Gastroesophageal sphincter (tissue), 4 donors: ENCODE measurements around the gene SLC1A2. TPM values are rescaled to one million over a fixed set of nuclear protein-coding genes. Genes with fewer than 3 reads are reported as not detected.

Experiments
- ATAC-seq: fragments of 150-250 bp; one replicate; pipeline ENCODE4 v1.9.1; 2016; ENCODE audit warnings: mild to moderate bottlenecking, moderate library complexity
- H3K27ac ChIP-seq, 4 donors: fragments of 200-600 bp; sonication (generic) in 3 of 4; 1 replicate in 3 of 4; 2 replicates in 1 of 4; pipeline ENCODE4 v1.5.1; 2016 to 2019
- H3K27me3 ChIP-seq: fragments of 200-600 bp; sonication (generic); one replicate; pipeline ENCODE4 v1.5.1; 2019
- H3K36me3 ChIP-seq, 2 donors: fragments of 200-600 bp; sonication (generic); one replicate each; pipeline ENCODE4 v1.5.1; 2019; ENCODE audit warnings: control low read depth in 1 of 2
- H3K4me1 ChIP-seq, 3 donors: fragments of 200-600 bp; sonication (generic); 1 replicate in 2 of 3; 2 replicates in 1 of 3; pipeline ENCODE4 v1.5.1; 2016 to 2019; ENCODE audit warnings: control low read depth in 2 of 3
- H3K4me3 ChIP-seq, 2 donors: fragments of 200-600 bp; sonication (generic); one replicate each; pipeline ENCODE4 v1.5.1; 2019; ENCODE audit warnings: mild to moderate bottlenecking in 1 of 2, moderate library complexity in 1 of 2
- H3K9me3 ChIP-seq, 3 donors: fragments of 200-600 bp; sonication (generic); one replicate each; pipeline ENCODE4 v1.5.1; 2017 to 2019; ENCODE audit warnings: control low read depth in 2 of 3
- EP300 ChIP-seq: sonication (generic); formaldehyde crosslinking; IDR thresholded peaks from one replicate; pipeline ENCODE4 v1.6.1; 2017; ENCODE audit warnings: antibody characterized with exemption, mild to moderate bottlenecking
- POLR2A ChIP-seq, 2 donors: fragments of 450-650 bp; IDR thresholded peaks; one replicate each; pipeline ENCODE4 v1.6.1; 2017; ENCODE audit warnings: antibody characterized with exemption in 2 of 2, mild to moderate bottlenecking in 2 of 2, moderate library complexity in 1 of 2
- POLR2AphosphoS5 ChIP-seq: sonication (generic); formaldehyde crosslinking; IDR thresholded peaks from one replicate; pipeline ENCODE4 v1.6.1; 2017; ENCODE audit warnings: antibody characterized with exemption
- WGBS, 2 donors: methylation state at CpG; one replicate each; pipeline ENCODE4 v1.1.5; 2018; ENCODE audit warnings: low coverage in 1 of 2; 5-methylcytosine and 5-hydroxymethylcytosine counted together
- total RNA-seq, 4 donors: library from RNA; depleted of rRNA; stranded (reverse); fragments of >200 nt; gene quantifications; one replicate each; pipeline ENCODE4 v1.1.0, GENCODE V29; 2016
- TF ChIP-seq, protein P1 (sequence below), 4 experiments: fragments of 200-600 bp in 2 of 4; fragments of 450-650 bp in 2 of 4; sonication (generic) in 1 of 4; IDR thresholded peaks; one replicate each; pipeline ENCODE4 v1.5.1; 2017 to 2019; ENCODE audit warnings: antibody characterized with exemption in 4 of 4, mild to moderate bottlenecking in 2 of 4, moderate library complexity in 2 of 4

Gene SLC1A2
- total RNA-seq, 4 donors from 2014 or later = 0.12 to 1.5 (median 0.40) TPM; not detected in 1

DNA sequence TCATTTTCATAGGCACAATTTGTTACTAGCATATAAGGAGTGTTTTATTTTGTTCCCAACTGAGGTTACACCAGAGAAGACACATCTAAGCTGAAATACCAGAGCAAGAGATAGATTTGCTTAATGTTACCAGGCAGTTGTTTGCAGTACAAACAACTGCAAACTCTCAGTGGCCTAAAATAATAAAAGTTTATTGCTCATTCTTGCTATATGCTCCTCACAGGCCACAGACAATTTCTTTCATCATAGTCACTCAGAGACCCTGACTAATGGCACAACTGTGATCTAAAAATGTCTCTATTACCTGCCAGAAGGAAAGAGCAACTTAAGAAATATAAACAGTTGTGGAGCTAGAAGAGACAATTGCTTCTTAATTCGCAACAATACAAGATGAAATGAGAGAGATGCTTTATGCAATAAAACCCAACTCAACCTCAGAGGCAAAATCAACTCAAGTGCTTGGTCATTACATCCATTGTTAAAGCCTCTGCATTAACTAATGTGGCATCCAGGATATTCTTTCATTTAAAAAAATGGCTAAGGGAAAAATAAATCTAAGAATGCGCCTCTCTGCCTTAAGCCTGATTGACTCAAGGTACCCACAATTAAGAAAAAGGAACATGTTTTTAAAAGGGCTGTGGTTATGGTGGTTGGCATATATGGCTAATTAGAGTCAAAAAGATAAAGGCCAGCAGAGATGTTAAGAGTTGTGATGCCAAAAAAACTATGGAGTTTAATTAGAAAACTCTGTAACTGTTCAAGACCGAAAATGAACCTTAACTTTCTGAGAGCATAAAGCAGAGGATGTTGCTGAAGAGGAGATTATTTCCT, 176.7 kb downstream of the SLC1A2 start:
- H3K27me3 ChIP-seq = no peaks in the 10 kb centered on the region
- no peak overlapping the region for H3K4me3 ChIP-seq
- H3K4me1 ChIP-seq = peaks cover 6 to 46% (median 14%) of the 10 kb centered on the region in 3 donors
- TF ChIP-seq POLR2AphosphoS5 = no peak
- peak overlapping the region in 1 of 4 donors; percentile 2 for H3K27ac ChIP-seq
- 79 to 86% methylated on average over 3 of the region's 3 CpGs for WGBS, 2 donors
- H3K36me3 ChIP-seq = no peaks in the 10 kb centered on the region
- H3K9me3 ChIP-seq = no peaks in the 10 kb centered on the region
- no peak for ATAC-seq

DNA sequence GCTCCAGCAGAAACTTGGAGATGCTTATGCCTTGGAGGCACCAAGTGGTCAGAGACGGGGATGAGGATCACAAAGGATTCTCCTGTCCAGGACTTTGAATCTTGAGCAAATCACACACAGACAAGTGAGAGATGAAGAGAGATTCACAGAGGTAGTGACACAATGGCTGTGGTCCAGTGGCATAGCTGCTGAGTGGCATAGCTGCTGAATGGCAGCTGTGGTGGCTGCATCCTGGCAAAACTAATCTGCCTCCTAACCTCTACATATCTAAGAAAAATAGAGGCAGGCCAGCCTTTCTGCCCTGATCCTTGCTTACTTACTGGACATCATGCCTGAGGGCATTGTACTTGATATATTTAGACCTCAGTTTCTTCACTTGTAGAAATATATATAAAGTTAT, 177.8 kb downstream of the SLC1A2 start:
- ATAC-seq = no peak
- Histone ChIP-seq H3K36me3 (no peaks in the 10 kb centered on the region), H3K27me3 (no peaks in the 10 kb centered on the region), H3K4me3 (no peak overlapping the region), H3K27ac (no peak overlapping the region), H3K9me3 (no peaks in the 10 kb centered on the region), H3K4me1 (peaks cover 5 to 43% (median 6%) of the 10 kb centered on the region in 3 donors)
- TF ChIP-seq EP300 = no peak
- TF ChIP-seq POLR2AphosphoS5 = no peak
- 86 to 92% methylated on average over 1 of the region's 1 CpG for WGBS, 2 donors

- Histone ChIP-seq H3K36me3 (no peaks in the 10 kb centered on the region), H3K4me1 (peaks cover under 1 to 38% (median 1%) of the 10 kb centered on the region in 3 donors), H3K27ac (no peak overlapping the region), H3K27me3 (no peaks in the 10 kb centered on the region), H3K4me3 (no peak overlapping the region), H3K9me3 (no peaks in the 10 kb centered on the region)
- no peak for ATAC-seq
- WGBS, 2 donors = 100% methylated on average over 1 of the region's 1 CpG; no CpG with 5 or more reads in 1 of the 2 donors
- no peak for TF ChIP-seq POLR2A (IDR thresholded peaks at IDR 0.05)
- no peak for TF ChIP-seq EP300
- TF ChIP-seq, protein P1, sequence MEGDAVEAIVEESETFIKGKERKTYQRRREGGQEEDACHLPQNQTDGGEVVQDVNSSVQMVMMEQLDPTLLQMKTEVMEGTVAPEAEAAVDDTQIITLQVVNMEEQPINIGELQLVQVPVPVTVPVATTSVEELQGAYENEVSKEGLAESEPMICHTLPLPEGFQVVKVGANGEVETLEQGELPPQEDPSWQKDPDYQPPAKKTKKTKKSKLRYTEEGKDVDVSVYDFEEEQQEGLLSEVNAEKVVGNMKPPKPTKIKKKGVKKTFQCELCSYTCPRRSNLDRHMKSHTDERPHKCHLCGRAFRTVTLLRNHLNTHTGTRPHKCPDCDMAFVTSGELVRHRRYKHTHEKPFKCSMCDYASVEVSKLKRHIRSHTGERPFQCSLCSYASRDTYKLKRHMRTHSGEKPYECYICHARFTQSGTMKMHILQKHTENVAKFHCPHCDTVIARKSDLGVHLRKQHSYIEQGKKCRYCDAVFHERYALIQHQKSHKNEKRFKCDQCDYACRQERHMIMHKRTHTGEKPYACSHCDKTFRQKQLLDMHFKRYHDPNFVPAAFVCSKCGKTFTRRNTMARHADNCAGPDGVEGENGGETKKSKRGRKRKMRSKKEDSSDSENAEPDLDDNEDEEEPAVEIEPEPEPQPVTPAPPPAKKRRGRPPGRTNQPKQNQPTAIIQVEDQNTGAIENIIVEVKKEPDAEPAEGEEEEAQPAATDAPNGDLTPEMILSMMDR (IDR thresholded peaks at IDR 0.05) = no peak
- TF ChIP-seq POLR2AphosphoS5 = no peak
These were observed 178.3 kb downstream of the SLC1A2 start for GRCh38 chr11:35241083-35241482.

DNA sequence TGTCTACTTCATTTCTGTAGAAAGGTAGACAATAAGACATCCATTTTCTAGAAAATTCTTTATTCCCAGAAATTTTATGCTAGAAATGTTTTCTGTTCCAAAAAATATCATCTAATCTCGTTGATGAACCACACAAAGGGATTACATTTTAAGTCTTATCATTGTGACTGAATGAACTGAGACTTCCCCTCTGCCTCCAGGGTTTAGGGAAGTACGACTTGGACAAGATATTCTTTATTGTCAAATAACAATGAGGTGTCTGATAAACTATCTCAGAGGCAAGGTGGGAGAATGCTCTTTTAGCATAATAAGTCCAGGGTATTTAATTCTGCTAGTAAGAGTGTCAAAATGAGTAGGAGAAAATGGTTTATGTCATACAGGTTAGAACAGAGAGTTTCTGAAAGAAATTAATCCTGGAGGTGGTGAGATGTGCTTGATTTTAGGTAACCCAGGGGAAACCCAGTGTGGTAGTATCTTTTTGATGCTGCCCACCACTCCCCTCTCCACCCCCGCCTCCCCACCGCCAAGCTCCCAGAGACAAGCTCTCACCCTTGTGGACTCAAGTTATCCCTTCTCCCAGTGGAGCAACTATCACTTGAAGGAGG, 179.8 kb downstream of the SLC1A2 start:
- H3K27me3 ChIP-seq = no peaks in the 10 kb centered on the region
- H3K9me3 ChIP-seq = no peaks in the 10 kb centered on the region
- WGBS, 2 donors = 5 to 60% methylated on average over 2 to 4 of the region's 4 CpGs
- no peak overlapping the region for H3K27ac ChIP-seq
- no peaks in the 10 kb centered on the region for H3K36me3 ChIP-seq
- TF ChIP-seq, protein P1 (IDR thresholded peaks at IDR 0.05) = no peak
- no peak for TF ChIP-seq EP300
- ATAC-seq = no peak
- peaks cover 0 to 34% (median 0%) of the 10 kb centered on the region in 3 donors for H3K4me1 ChIP-seq
- no peak overlapping the region for H3K4me3 ChIP-seq

DNA sequence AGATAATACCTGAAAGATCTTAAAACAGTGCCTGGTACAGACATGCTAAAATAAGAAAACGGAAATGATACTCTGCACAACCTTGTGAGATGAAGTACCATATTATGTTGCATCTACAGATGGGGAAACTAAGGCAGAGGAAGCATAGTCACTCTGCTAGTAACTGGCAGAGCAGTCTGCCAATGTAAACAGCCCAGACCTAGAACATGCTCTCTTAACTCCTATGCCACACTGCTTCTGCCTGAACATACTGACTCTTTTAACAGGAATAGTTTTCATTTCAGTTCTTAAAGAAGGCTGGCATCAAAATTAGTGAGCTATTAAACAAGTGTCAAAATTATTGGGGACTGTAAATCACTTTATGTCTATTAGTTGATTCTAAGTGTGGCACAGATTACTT, 180.5 kb downstream of the SLC1A2 start:
- Histone ChIP-seq H3K27ac (peak overlapping the region in 2 of 4 donors; percentile 5 to 51), H3K9me3 (no peaks in the 10 kb centered on the region), H3K27me3 (no peaks in the 10 kb centered on the region), H3K4me3 (no peak overlapping the region), H3K4me1 (peaks cover 0 to 34% (median 0%) of the 10 kb centered on the region in 3 donors), H3K36me3 (no peaks in the 10 kb centered on the region)
- no peak for TF ChIP-seq POLR2AphosphoS5
- no peak for TF ChIP-seq POLR2A (IDR thresholded peaks at IDR 0.05)
- TF ChIP-seq EP300 = no peak
- TF ChIP-seq, protein P1 (IDR thresholded peaks at IDR 0.05) = no peak
- 58 to 73% methylated on average over 1 of the region's 1 CpG for WGBS, 2 donors
- ATAC-seq = no peak
